GM23338 (cell line): Measurements from ENCODE around the gene IRX2. TPM values are rescaled to one million over a fixed set of nuclear protein-coding genes. Genes with fewer than 3 reads are reported as not detected.

Experiments used
- ATAC-seq: fragments of 200-7000 bp; cut with Tn5 transposase; 3 replicates; pipeline ENCODE4 v1.9.1; 2020
- DNase-seq: peaks from one replicate; pipeline ENCODE4 v3.0.0-alpha.2; 2015; ENCODE audit warnings: low spot score
- H2AFZ ChIP-seq: fragments of 200-600 bp; sonication (generic); 2 replicates; pipeline ENCODE4 v1.8.0; 2016; ENCODE audit warnings: antibody characterized with exemption, mild to moderate bottlenecking, moderate library complexity
- H3F3A ChIP-seq: fragments of 200-600 bp; sonication (generic); replicated peaks from 2 replicates; pipeline ENCODE4 v1.8.0; 2017; ENCODE audit warnings: antibody characterized with exemption, mixed run types, low read depth
- H3K27ac ChIP-seq: fragments of 200-600 bp; sonication (generic); 2 replicates; pipeline ENCODE4 v1.6.1; 2016; ENCODE audit warnings: low read depth
- H3K27me3 ChIP-seq: fragments of 200-600 bp; sonication (generic); 2 replicates; pipeline ENCODE4 v1.8.0; 2016; ENCODE audit warnings: mild to moderate bottlenecking, mixed run types, moderate library complexity; ENCODE audit not compliant: insufficient read depth
- H3K36me3 ChIP-seq: fragments of 200-600 bp; sonication (generic); 2 replicates; pipeline ENCODE4 v1.8.0; 2016; ENCODE audit warnings: mild to moderate bottlenecking; ENCODE audit not compliant: insufficient read depth
- H3K4me1 ChIP-seq: fragments of 200-600 bp; sonication (generic); 2 replicates; pipeline ENCODE4 v1.8.0; 2016; ENCODE audit warnings: mild to moderate bottlenecking, moderate library complexity; ENCODE audit not compliant: insufficient read depth
- H3K4me2 ChIP-seq: fragments of 200-600 bp; sonication (generic); 2 replicates; pipeline ENCODE4 v1.7.1; 2017; ENCODE audit warnings: mixed run types
- H3K4me3 ChIP-seq: fragments of 200-600 bp; sonication (generic); 2 replicates; pipeline ENCODE4 v1.6.1; 2016; ENCODE audit warnings: mixed run types
- H3K79me2 ChIP-seq: fragments of 200-600 bp; sonication (generic); replicated peaks from 2 replicates; pipeline ENCODE4 v1.8.0; 2017; ENCODE audit warnings: mild to moderate bottlenecking; ENCODE audit not compliant: insufficient read depth
- H3K9me2 ChIP-seq: fragments of 200-600 bp; sonication (generic); 2 replicates; pipeline ENCODE4 v1.8.0; 2017; ENCODE audit not compliant: insufficient read depth
- H4K20me1 ChIP-seq: fragments of 200-600 bp; sonication (generic); replicated peaks from 2 replicates; pipeline ENCODE4 v1.8.0; 2017; ENCODE audit warnings: mild to moderate bottlenecking; ENCODE audit not compliant: insufficient read depth
- H3K27ac Mint-ChIP-seq: 2 replicates; pipeline ENCODE4 v1.8.0; 2020; ENCODE audit warnings: inconsistent platforms, mild to moderate bottlenecking, moderate library complexity, mixed read lengths
- H3K27me3 Mint-ChIP-seq: 3 replicates; pipeline ENCODE4 v1.8.0; 2022; ENCODE audit warnings: low read depth, mild to moderate bottlenecking, moderate library complexity, mixed read lengths, inconsistent platforms; ENCODE audit not compliant: insufficient read depth, poor library complexity
- H3K36me3 Mint-ChIP-seq: 3 replicates; pipeline ENCODE4 v1.8.0; 2021; ENCODE audit warnings: low read depth, mild to moderate bottlenecking, inconsistent platforms, moderate library complexity, mixed read lengths
- H3K4me1 Mint-ChIP-seq: 3 replicates; pipeline ENCODE4 v1.8.0; 2020; ENCODE audit warnings: mild to moderate bottlenecking, inconsistent platforms, mixed read lengths
- H3K4me3 Mint-ChIP-seq: 3 replicates; pipeline ENCODE4 v1.8.0; 2021; ENCODE audit warnings: moderate library complexity, mild to moderate bottlenecking, inconsistent platforms, mixed read lengths
- H3K9me3 Mint-ChIP-seq: 3 replicates; pipeline ENCODE4 v1.8.0; 2020; ENCODE audit warnings: moderate library complexity, mild to moderate bottlenecking, inconsistent platforms, mixed read lengths
- CREB1 ChIP-seq: fragments of 250-450 bp; sonication (Bioruptor Pico); IDR thresholded peaks from 2 replicates; pipeline ENCODE4 v1.5.0; 2020; ENCODE audit warnings: low read depth, mild to moderate bottlenecking, moderate library complexity
- EZH2 ChIP-seq: fragments of 200-600 bp; sonication (generic); IDR thresholded peaks from one replicate; pipeline ENCODE4 v1.8.0; 2017; ENCODE audit warnings: antibody characterized with exemption, mild to moderate bottlenecking, low read depth; ENCODE audit not compliant: unreplicated experiment
- JUNB ChIP-seq: IDR thresholded peaks from one replicate; pipeline ENCODE4 v1.6.1; 2016; ENCODE audit warnings: antibody characterized with exemption; ENCODE audit not compliant: unreplicated experiment
- STAT1 ChIP-seq: IDR thresholded peaks from one replicate; pipeline ENCODE4 v1.6.1; 2016; ENCODE audit warnings: antibody characterized with exemption; ENCODE audit not compliant: unreplicated experiment
- polyA plus RNA-seq: library from polyadenylated mRNA; unstranded; fragments of >200 nt; fragmentation: Nextera tagmentation; extraction: Ambion mirVana; gene quantifications from 2 replicates; pipeline ENCODE4 v1.2.1, GENCODE V29; 2016
- total RNA-seq: library from RNA; depleted of rRNA; stranded (reverse); fragments of >200 nt; shearing (Covaris generic); gene quantifications from 2 replicates; pipeline ENCODE4 v1.2.3, GENCODE V29; 2014
- TF ChIP-seq, protein P1 (sequence below), 2 experiments: fragments of 200-600 bp in 1 of 2; sonication (generic) in 1 of 2; conservative IDR thresholded peaks; 2 replicates each; pipeline versions ENCODE4 v1.5.1 to v1.6.1; 2016 to 2017; ENCODE audit warnings: antibody characterized with exemption in 2 of 2, low read depth in 2 of 2, mild to moderate bottlenecking in 2 of 2, moderate library complexity in 1 of 2
- TF ChIP-seq, protein P2 (sequence below): fragments of 250-450 bp; sonication (Bioruptor Pico); IDR thresholded peaks from 2 replicates; pipeline ENCODE4 v1.5.0; 2020; ENCODE audit warnings: mild to moderate bottlenecking, moderate library complexity

The IRX2 gene
- total and polyA plus RNA-seq, 2 experiments from 2014 or later: 13.6 to 25.3 TPM

DNA sequence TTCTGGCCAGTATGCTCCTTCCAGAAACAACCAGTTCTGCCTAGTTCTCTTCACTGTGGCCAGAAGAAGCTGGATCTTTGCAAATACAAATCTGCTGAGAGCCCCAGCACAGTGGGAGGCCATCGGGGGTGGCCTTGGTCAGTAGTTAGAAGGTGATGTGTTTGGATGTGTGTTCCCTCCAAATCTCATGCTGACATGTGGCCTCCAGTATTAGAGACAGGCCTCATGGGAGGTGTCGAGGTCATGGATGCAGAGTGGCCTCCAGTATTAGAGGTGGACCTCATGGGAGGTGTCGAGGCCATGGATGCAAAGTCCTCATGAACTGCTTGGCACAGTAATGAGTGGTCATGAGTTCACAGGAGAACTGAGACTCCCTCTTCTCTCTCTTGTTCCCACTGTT lies 7.6 kb upstream of the IRX2 start:
- H3K36me3 ChIP-seq: no peaks in the 10 kb centered on the region
- Mint-ChIP-seq H3K4me1 (peaks cover 60% of the 10 kb centered on the region), H3K27me3 (peaks cover 59% of the 10 kb centered on the region), H3K4me3 (no peak overlapping the region), H3K27ac (no peak overlapping the region), H3K9me3 (peaks cover 8% of the 10 kb centered on the region; the same call in 2 of the 3 replicates), H3K36me3 (peaks cover 7% of the 10 kb centered on the region; the same call in 2 of the 3 replicates)
- ATAC-seq (no peak), DNase-seq (no peak)
- no peaks in the 10 kb centered on the region for H3K79me2 ChIP-seq
- H3K4me1 ChIP-seq: peaks cover 68% of the 10 kb centered on the region
- H3K9me2 ChIP-seq: no peaks in the 10 kb centered on the region
- H3K27me3 ChIP-seq: peaks cover 65% of the 10 kb centered on the region
- H3F3A ChIP-seq: peaks cover 21% of the 10 kb centered on the region
- no peaks in the 10 kb centered on the region; the same call in none of the 2 replicates for H4K20me1 ChIP-seq
- H2AFZ ChIP-seq: no peak overlapping the region
- peak overlapping the region; percentile 72 for H3K4me2 ChIP-seq
- H3K4me3 ChIP-seq: no peak overlapping the region
- H3K27ac ChIP-seq: no peak overlapping the region
- TF ChIP-seq JUNB (no peak), EZH2 (no peak), STAT1 (no peak), CREB1 (CRISPR knock-in tag) (no peak)
- TF ChIP-seq, protein P1, sequence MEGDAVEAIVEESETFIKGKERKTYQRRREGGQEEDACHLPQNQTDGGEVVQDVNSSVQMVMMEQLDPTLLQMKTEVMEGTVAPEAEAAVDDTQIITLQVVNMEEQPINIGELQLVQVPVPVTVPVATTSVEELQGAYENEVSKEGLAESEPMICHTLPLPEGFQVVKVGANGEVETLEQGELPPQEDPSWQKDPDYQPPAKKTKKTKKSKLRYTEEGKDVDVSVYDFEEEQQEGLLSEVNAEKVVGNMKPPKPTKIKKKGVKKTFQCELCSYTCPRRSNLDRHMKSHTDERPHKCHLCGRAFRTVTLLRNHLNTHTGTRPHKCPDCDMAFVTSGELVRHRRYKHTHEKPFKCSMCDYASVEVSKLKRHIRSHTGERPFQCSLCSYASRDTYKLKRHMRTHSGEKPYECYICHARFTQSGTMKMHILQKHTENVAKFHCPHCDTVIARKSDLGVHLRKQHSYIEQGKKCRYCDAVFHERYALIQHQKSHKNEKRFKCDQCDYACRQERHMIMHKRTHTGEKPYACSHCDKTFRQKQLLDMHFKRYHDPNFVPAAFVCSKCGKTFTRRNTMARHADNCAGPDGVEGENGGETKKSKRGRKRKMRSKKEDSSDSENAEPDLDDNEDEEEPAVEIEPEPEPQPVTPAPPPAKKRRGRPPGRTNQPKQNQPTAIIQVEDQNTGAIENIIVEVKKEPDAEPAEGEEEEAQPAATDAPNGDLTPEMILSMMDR (conservative IDR thresholded peaks at IDR 0.05; ENCODE audit: low read depth in 2 of 2): no peak
- TF ChIP-seq, protein P2, sequence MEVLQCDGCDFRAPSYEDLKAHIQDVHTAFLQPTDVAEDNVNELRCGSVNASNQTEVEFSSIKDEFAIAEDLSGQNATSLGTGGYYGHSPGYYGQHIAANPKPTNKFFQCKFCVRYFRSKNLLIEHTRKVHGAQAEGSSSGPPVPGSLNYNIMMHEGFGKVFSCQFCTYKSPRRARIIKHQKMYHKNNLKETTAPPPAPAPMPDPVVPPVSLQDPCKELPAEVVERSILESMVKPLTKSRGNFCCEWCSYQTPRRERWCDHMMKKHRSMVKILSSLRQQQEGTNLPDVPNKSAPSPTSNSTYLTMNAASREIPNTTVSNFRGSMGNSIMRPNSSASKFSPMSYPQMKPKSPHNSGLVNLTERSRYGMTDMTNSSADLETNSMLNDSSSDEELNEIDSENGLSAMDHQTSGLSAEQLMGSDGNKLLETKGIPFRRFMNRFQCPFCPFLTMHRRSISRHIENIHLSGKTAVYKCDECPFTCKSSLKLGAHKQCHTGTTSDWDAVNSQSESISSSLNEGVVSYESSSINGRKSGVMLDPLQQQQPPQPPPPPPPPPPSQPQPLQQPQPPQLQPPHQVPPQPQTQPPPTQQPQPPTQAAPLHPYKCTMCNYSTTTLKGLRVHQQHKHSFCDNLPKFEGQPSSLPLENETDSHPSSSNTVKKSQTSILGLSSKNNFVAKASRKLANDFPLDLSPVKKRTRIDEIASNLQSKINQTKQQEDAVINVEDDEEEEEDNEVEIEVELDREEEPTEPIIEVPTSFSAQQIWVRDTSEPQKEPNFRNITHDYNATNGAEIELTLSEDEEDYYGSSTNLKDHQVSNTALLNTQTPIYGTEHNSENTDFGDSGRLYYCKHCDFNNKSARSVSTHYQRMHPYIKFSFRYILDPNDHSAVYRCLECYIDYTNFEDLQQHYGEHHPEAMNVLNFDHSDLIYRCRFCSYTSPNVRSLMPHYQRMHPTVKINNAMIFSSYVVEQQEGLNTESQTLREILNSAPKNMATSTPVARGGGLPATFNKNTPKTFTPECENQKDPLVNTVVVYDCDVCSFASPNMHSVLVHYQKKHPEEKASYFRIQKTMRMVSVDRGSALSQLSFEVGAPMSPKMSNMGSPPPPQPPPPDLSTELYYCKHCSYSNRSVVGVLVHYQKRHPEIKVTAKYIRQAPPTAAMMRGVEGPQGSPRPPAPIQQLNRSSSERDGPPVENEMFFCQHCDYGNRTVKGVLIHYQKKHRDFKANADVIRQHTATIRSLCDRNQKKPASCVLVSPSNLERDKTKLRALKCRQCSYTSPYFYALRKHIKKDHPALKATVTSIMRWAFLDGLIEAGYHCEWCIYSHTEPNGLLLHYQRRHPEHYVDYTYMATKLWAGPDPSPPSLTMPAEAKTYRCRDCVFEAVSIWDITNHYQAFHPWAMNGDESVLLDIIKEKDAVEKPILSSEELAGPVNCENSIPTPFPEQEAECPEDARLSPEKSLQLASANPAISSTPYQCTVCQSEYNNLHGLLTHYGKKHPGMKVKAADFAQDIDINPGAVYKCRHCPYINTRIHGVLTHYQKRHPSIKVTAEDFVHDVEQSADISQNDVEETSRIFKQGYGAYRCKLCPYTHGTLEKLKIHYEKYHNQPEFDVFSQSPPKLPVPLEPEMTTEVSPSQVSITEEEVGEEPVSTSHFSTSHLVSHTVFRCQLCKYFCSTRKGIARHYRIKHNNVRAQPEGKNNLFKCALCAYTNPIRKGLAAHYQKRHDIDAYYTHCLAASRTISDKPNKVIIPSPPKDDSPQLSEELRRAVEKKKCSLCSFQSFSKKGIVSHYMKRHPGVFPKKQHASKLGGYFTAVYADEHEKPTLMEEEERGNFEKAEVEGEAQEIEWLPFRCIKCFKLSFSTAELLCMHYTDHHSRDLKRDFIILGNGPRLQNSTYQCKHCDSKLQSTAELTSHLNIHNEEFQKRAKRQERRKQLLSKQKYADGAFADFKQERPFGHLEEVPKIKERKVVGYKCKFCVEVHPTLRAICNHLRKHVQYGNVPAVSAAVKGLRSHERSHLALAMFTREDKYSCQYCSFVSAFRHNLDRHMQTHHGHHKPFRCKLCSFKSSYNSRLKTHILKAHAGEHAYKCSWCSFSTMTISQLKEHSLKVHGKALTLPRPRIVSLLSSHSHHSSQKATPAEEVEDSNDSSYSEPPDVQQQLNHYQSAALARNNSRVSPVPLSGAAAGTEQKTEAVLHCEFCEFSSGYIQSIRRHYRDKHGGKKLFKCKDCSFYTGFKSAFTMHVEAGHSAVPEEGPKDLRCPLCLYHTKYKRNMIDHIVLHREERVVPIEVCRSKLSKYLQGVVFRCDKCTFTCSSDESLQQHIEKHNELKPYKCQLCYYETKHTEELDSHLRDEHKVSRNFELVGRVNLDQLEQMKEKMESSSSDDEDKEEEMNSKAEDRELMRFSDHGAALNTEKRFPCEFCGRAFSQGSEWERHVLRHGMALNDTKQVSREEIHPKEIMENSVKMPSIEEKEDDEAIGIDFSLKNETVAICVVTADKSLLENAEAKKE (CRISPR knock-in tag): no peak
